Measurements from ENCODE around the gene ZNF354C.

Gene ZNF354C

GRCh38 chr5:179113945-179114641 is 53.9 kb downstream of the ZNF354C start:
- no peak for DNase-seq (ENCODE audit: low read depth)

- DNase-seq (ENCODE audit: low read depth) = no peak
Observed at GRCh38 chr5:179114756-179115155, 54.6 kb downstream of the ZNF354C start.

- no peak for DNase-seq (ENCODE audit: low read depth)
Observed at GRCh38 chr5:179115307-179115706, 55.1 kb downstream of the ZNF354C start.

- no peak for DNase-seq (ENCODE audit: low read depth)
Observed at GRCh38 chr5:179115845-179116524, 55.8 kb downstream of the ZNF354C start.

DNA sequence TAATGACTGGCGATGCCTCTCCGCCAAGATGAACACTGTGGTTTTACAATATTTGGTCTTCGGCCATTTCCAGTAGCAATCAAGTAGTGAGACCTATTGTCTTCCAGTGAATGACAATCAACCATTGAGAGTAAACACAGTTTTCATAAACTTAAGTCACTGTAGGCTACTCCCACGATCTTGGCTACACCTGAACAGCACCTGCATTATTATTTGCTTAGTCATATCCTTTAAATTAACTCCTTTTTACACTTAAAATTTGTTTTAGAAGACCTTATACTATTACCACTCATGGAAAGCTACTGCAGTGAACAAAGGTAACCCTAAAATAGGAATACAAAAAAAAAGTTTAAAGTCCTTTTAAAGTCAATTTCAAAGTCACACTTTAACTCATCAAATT is 58.2 kb downstream of the ZNF354C start:
- DNase-seq (ENCODE audit: low read depth) = no peak

DNA sequence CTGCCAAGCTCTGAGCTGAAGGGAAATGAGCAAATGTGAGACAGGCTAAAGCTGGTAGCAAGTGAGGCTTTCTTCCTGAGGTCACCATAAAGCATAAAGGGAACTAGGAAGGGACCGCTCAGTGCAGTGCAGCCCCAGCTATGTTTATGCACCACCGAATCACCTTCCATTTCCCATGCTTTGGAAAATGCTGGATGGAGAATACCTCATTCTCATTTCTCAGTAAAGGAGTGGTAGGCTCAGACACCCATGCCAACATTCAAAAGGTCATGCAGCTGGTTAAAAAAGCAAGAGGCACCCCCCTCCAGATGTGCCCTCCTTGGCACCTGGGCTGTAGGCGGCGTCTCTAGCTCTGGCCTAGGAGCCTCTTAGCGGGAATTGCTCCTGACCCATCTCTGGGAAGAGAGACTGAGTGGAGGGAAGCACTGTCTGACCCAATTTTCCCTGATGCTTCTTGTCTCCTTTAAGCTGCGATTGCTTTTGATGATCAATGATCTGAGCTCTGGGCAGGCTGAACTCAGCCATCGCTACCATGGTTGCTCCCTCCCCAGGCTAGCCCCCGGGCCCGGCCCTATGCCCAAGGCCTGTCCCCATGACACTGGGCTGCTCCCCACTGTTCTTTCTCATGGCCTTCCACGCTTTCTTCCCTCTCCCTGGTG is 58.7 kb downstream of the ZNF354C start:
- DNase-seq (ENCODE audit: low read depth) = no peak

DNA sequence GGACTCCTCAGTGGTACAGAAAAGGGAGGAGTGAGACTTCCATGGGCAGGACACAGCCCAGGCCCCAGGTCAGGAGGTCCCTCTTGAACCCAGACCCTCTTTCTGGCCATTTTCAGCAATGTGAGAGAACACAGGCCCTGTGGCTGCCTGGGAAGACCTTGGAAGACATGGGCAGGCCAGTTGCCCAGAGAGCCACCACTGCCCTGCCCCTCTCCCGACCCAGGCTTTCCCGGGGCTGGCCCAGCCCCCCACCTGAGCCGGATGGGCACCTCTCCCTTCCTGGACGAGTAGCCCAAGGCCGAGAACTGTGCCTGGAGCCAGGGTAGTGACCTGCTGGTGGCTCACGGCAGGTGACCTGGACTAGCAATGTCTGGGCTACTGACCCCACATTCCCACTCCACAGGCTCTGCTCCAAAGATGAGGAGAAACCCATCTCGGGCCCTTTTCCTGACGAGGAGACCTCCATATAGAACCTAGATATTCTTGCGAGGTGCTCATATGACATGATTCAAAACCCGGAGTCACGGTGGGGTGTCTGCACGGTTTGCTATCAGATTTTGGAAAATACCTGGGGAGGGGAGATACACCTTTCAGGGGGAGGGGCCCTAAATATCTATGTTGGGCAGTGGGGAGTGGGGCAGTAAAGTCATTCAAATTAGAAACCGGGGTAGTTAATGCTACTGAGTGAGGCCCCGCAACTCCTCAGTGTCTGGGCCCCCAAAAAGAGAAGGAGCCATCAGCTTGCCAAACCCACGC is 59.4 kb downstream of the ZNF354C start:
- DNase-seq (ENCODE audit: low read depth) = no peak

- DNase-seq (ENCODE audit: low read depth) = no peak
Observed at GRCh38 chr5:179120421-179120861, 60.3 kb downstream of the ZNF354C start.

DNA sequence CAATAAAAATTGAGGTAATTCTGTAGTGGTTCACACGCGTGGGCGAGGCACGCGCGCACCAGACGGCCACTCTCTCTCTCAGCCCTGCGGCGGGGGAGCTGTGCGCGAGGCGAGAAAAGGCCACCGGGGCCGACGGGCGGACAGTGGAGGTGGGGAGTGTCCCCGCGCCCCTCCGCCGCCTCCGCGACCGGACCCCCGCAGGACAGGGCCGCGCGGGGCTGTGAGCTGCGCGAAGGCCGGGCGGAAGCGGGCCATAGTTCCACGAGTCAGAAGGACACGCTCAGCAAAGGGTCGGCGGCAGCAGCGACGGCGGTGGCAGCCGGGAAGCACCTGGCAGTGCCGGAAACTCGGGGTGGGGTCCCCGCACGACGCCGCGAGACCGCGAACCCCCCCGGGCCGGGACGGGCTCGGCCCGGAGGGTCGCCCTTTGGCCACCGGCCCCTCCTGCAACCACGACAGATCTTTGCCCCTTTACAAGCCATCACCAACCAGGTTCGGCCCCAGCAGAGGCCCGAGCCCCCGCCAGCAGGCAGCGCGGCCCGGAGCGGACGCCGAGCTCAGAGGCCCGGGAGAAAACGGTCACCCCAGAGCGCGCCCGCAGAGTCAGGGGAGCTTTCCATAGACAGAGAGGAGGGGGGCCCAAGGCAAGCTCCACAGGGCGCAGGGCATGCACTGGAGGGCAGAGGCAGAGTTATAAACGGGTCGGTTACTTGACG is 60.9 kb downstream of the ZNF354C start:
- DNase-seq (ENCODE audit: low read depth) = no peak

DNA sequence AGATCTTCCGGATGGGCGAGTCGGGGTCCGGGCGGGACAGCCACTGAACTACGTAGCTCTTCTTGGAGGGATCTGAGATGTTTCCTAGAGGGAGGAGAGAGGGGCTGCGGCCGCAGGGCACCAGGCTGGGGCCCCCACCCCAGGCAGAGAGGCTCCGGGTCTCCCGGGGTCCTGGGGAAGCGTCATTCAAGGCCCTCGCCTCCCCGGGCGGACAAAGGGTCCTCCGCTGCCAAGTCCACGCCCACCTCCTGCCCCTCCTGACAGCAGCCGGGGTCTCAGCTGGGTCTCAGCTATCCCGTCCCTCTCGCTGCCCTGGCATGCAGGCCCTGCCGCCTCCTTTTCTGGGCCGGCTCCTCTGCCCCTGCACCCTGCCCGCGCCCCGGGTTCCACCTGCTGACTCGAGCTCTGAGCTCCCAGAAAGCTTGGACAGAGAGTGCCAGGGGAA is 61.5 kb downstream of the ZNF354C start:
- DNase-seq (ENCODE audit: low read depth) = no peak

- DNase-seq (ENCODE audit: low read depth) = no peak
Observed at GRCh38 chr5:179122411-179123108, 62.4 kb downstream of the ZNF354C start.

DNA sequence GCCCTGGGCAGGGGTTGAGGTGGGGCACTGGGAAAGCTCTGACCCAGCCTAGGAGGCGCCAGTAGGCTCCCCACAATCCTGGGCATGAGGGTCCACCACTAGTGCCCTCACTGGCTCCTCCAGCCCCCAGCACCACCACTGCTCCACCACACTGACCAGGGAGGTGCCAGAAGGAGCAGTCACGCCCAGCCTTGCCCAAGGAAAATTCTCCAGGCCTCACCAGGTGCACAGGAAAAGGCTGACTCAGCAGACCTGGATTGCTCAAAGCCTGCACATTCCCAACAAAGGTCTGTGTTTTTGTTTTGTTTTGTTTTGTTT is 62.9 kb downstream of the ZNF354C start:
- DNase-seq (ENCODE audit: low read depth) = no peak

DNA sequence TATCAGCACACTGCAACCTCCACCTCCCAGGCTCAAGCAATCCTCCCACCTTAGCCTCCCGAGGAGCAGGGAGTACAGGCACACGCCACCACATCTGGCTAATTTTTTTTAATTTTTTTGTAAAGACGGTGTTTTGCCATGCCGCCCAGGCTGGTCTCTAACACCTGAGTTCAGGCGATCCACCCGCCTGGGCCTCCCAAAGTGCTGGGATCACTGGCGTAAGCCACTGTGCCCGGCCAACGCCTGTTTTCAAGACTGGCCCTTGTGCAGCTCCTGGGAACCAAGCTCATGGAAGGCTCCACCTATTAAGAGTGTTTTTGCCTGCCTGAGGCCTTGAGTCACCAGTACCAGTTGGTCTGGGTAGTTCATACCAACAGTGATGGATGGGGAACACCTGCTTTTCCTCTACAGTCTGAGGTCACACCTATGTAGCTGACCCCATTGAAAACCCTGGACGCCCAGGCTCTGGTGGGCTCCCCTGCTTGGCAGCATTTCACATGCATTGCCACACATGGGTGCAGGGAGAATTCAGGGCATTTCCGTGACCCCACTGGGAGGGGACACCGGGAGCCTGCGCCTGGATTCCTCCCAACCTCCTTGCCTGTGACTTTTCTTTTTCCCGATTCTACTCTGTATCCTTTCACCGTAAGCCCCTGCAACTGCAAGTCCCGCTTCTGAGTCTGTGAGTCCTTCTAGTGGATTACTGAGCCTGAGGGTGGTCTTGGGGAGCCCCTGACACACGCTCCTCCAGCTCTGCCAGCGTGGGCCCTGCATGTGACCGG is 63.5 kb downstream of the ZNF354C start:
- no peak for DNase-seq (ENCODE audit: low read depth)

DNA sequence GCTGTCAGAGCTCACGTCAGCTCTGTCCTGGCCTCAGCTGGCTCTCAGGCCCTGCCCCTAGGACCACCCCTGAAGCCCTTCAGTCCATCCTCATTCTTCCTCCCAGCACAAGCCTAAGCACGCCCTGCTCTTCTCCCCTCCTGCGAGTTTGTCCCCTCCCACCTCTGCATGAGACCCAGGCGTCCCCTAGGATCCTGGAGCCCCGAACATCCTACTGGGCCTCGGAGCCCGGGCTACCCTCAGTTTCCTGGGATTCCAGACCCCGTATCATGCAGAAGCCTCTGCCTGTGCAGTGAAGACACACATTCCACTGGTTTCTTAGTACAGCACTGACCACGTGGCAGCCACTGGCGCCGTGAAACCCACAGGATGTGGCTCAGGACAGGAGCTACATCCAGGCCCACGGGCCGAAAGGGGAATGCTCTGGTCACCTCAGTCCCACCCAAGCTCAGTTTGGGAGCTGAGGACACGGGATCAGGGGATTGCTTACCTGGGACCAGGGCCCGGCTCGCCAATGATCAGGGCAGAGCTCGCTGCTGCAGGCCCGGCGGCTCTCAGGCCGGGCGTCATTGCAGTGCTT is 64.2 kb downstream of the ZNF354C start:
- DNase-seq (ENCODE audit: low read depth) = no peak

DNA sequence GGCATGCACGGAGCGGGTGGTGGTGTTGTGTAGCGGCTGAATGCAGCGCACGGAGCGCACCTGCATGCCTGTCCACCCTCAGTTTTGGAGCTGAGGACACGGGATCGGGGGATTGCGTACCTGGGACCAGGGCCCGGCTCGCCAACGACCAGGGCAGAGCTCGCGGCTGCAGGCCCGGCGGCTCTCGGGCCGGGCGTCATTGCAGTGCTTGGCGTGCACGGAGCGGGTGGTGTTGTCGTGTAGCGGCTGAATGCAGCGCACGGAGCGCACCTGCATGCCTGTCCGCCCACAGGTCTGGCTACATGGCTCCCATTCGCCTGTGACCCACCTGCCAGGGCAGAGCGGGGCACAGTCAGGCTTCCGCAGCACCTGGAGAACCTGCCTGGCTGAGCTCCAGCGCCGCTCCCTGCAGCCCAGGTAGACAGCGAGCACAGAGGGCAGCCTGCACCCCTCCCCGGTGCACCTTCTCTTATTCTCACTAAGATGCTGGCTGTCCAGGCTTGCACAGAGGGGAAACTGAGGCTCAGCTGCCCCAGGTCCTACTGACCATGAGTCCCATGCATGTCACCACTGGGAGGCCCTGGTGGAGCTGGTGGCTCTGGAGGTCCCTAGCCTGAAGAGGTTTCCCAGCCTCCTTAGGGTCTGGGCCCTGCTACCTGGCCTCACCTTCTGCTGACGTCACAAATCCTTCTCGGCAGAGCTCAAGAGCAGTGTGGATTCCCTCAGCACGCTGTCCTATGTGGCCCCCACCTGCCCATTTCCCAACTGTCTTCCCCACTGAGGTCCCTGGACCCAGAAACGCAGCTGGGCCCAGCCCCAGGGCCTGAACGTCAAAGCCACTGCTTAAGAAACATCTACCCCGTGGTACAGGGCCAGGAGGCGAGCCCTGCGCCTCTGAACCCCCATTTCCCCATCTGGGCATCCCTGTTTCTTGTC is 64.9 kb downstream of the ZNF354C start:
- DNase-seq (ENCODE audit: low read depth) = no peak

DNA sequence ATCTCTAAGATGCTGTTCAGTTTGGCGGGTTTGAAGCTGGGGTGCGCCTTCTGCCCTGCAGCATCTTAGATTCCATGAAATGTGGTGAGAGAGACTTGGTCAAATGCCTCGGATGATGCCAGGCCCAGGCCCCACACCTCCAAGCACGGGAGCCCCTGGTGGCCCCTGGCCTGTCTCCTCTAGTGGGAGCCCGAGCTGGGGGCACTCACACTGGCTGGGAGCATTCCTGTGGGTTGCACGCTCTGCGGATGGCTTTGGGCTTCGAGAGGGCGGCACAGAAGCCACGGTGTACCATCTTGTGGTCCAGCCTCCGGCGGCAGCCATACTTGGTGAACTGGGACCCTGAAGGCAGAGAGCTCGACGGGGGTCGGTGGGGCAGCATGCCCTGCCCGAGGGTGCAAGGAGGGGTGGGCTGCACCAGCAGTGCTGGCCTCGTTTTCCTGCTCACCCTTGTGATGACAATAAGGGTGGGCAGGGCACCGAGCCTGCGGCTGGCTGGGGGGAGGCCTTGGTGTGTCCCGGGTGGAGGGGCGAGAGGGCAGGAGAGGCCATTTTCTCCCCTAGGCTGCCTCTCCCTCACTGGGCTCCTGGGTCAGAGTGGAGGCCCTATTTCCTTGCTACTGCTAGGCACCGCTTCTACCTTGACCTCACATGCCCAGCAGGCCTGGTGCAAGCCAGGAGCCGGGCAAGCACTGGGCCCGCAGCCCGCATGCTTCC is 65.8 kb downstream of the ZNF354C start:
- no peak for DNase-seq (ENCODE audit: low read depth)

DNA sequence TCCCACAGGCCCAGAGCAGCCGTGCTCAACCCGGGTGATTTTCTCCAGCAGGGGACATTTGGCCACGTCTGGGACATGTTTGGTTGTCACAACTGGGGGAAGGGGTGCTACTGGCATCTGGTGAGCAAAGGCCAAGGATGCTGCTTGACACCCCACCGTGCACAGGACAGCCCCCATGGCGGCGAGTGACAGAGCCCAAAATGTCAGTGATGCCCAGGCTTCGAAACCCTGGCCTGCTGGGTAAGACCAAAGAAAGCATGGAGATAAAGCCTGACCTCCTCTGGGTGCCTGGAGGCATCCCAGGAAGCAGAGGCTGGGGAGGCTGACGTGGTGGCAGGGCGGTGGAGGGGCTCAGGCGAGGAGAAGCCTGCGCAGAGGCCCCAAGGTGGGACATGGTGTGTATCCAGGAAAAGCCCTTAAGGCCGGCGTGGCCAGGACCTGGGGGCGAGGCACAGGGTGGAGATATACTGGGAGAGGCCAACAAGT is 66.4 kb downstream of the ZNF354C start:
- no peak for DNase-seq (ENCODE audit: low read depth)

Data from activated T-helper 9 cell treated with anti-CD3 and anti-CD28 coated beads, Interleukin-2, amount 50 U/mL, for 16 hours (primary cell).